Testis (tissue), 2 donors: ENCODE measurements around the gene TMEM42.

Source experiments
- CTCF ChIP-seq, 3 experiments: fragments of 450-650 bp in 2 of 3; fragments of 200-600 bp in 1 of 3; sonication (generic) in 1 of 3; IDR thresholded peaks; one replicate each; pipeline ENCODE4 v1.5.1; 2016 to 2019; ENCODE audit warnings: antibody characterized with exemption in 3 of 3, mild to moderate bottlenecking in 2 of 3, moderate library complexity in 1 of 3
- POLR2A ChIP-seq: fragments of 450-650 bp; IDR thresholded peaks from one replicate; pipeline ENCODE4 v1.6.1; 2017; ENCODE audit warnings: antibody characterized with exemption, mild to moderate bottlenecking, moderate library complexity

DNA sequence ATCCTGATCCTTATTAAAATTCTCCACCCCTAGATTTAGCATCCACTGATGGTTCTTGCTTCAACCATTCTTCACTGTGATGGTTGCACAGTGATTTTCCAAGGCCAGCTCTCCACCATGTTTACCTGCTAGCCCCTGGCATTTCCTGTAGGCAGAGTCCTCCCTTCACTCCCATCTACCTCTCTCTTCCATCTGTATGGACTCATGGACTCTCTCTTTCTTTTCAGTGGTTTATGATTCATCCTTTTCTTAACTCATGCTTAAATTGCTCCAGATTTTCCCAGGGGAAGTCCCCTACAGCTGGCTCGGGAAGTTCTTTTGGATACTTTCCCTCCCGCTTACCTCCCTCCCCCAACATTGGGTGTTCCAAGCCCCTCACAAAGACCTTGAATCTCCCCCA lies 31.4 kb downstream of the TMEM42 start:
- TF ChIP-seq CTCF (IDR thresholded peaks at IDR 0.05) (no peak), POLR2A (no peak)
